GM12873 (cell line): Measurements from ENCODE around the gene ST6GALNAC3.

Source experiments
- CTCF ChIP-seq: IDR thresholded peaks from 2 replicates; pipeline ENCODE4 v1.5.1; 2012; ENCODE audit warnings: low read depth, mild to moderate bottlenecking, moderate library complexity, low read length, control low read depth; ENCODE audit not compliant: insufficient read depth; ENCODE audit errors: missing control alignments

The ST6GALNAC3 gene

DNA sequence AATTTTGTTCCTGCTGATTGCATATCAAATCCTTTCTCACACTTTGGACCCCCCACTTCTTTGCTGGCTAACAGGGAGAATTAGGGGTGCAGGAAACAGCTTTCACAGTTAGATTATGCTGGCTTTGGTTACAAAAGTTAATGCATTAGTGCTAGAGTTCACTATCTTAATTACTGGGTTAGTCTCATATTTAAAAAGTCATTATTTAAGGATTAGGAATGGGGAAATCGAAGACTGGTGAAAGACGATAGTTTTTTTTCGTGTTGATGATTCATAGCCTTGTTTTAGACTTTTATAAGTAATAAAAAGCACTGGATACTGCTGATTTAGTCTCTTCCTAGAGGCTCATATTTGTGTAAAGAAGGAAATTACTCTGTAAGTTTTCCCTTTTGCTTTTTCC, 11.6 kb downstream of the ST6GALNAC3 start:
- TF ChIP-seq CTCF: no peak

DNA sequence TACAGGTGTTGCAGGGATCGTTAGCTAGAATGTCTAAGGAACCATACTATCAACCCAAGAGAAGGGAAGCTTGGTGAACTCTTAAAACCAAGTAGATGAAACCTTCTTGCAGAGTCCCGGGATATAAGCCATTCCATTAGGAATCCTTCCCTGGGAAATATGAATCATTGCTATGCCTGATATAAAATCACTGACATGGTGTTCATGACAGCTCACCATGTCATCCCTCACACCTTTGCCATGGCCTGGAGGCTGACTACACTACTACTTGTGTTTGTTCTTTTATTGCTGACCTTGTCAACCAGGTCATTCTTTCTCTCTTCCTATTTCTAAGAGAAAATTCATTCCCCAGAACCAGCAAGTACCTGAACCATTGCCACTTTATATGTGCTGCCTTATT, 12.1 kb downstream of the ST6GALNAC3 start:
- TF ChIP-seq CTCF: no peak

DNA sequence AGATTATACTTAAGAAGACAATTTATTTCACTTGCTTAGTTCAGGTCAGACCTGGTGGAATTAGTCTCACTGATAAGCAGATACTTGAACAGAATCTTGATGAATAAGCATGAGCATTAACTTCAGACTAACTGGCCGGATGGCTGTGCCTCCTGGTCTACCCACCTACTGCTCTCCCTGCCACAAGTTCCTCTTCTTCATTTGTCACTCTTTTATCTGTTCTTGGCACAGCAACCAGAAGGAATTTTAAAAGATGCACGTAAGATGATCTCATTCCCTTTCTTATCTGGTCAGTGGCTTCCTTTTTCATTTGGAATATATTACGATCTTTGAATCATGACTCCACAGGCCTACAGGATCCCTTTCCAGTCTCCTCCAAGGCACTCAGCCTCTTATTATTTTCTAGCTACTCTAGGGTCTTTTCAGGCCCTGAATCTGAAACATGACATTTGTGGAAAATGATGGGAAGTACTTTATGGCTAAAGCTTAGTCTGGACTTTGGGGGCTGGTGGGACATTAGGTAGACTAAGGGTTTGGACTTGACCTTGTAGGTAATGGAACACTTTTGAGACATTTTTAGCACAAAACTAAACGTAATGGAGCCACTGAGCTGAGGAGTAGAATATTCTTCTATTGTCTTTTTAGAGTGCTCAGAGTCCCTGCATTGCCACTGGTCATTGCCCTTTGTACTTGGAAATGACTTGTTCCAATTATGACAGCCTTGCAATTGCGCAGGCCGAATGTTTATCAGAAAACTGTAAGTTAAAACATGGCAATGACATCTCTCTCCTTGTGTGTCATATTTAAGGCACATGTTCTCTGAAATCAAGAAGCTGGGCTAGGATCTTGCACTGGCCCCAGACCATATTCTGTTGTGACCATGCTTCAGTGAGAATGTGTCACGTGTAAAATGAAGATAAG, 16.0 kb downstream of the ST6GALNAC3 start:
- no peak for TF ChIP-seq CTCF

- no peak for TF ChIP-seq CTCF
These were observed 18.3 kb downstream of the ST6GALNAC3 start for GRCh38 chr1:76092812-76093211.

GRCh38 chr1:76093522-76094312, 19.2 kb downstream of the ST6GALNAC3 start:
- no peak for TF ChIP-seq CTCF

DNA sequence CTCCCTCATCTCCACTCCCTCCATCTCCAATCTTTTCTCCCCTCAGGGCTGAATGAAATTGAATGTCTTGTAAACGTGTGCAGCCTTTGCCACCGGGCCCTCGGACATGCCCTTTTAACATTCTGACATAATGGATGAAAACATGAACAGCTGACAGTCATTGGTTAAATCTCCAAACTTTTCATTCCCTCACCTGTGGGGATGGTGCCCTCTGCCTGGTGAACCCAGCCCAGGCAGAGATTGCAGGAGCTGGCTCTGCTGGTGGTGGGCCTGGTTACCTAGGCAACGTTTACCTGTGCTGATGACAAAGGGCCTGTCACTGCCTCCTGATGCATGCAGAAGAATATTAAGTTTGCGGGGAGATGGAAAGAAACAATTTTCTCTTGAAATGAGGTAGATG, 21.3 kb downstream of the ST6GALNAC3 start:
- no peak for TF ChIP-seq CTCF

DNA sequence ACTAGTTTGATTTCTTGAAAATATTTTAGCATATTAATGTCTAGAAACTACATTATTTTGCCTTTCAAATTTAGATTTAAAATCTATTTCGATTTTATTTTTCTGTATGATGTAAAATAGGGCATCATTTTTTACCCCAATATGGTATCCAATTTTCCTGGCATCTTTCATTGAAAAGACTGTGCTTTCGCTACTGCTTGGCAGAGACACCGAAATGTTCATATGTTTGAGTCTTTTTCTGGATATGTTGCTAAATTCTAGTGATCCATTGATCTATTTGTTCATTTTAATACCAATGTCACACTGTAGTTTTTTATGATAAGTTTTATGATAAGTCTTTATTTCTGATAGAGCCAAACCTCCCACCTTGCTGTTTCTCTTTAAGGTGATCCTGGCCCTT, 24.3 kb downstream of the ST6GALNAC3 start:
- TF ChIP-seq CTCF: no peak
